ENCODE measurements around the gene ACSL1.
A peak's percentile ranks its signal among the peaks of the same experiment; 100 is the strongest.

ACSL1 gene

DNA sequence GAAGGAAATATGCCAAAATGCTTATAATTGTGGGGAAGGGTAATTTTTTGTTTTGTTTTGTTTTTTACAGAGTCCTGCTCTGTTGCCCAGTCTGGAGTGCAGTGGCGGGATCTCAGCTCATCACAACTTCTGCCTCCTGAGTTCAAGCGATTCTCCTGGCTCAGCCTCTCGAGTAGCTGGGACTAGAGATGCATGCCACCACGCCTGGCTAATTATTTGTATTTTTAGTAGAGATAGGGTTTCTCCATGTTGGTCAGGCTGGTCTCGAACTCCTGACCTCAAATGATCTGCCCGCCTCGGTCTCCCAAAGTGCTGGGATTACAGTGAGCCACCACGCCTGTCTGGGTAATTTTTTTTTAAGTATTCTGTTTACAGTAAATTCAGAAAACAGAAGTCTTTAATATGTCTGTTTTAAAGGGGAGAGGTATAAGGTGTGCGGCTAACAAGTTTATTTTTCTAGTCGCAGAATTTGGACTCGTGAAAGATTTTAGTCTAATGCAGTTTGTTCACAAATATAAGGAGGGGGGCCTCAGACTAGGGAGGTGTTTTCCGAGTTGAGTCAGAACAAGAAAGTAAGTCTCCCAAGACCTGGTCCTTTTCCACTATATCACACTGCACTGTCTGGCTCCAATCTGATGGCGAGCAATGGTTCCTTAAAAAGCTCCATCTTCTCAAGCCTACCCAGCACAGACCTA, 1.5 kb downstream of the ACSL1 start:
- no peaks in the 10 kb centered on the region for H3K27me3 Mint-ChIP-seq
- no peaks in the 10 kb centered on the region for H3K9me3 Mint-ChIP-seq
- H3K4me1 Mint-ChIP-seq: peaks cover 45% of the 10 kb centered on the region
- ATAC-seq: no peak
- peak in 1 of 2 donors; percentile 19 for DNase-seq
- peak overlapping the region; percentile 81 to 90 for H3K4me3 Mint-ChIP-seq
- peak overlapping the region; percentile 9 to 87 for H3K27ac Mint-ChIP-seq

DNA sequence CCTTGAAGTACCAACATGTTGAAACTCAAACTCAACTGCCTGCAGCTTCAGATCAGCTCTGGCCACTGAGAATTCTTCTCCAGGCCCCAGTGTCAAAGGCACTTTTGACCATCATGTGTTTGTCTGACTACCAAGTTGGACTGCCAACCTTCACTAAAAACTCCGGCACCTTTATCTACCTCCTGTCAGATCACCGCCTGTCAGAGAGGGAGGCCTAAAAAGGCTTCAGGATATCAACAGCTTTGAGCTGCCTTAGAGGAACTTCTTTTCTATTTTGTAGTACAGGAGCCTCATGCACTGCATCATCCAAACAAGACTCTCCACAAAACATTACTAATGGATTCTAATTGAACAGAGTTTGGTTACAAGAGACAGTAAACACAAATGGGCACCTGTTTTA, 2.8 kb downstream of the ACSL1 start:
- Mint-ChIP-seq H3K4me3 (peak overlapping the region in 1 of 2 donors; percentile 90), H3K4me1 (peaks cover 54% of the 10 kb centered on the region), H3K27me3 (no peaks in the 10 kb centered on the region), H3K9me3 (no peaks in the 10 kb centered on the region), H3K27ac (peak overlapping the region in 1 of 2 donors; percentile 54)
- no peak for DNase-seq
- no peak for ATAC-seq

DNA sequence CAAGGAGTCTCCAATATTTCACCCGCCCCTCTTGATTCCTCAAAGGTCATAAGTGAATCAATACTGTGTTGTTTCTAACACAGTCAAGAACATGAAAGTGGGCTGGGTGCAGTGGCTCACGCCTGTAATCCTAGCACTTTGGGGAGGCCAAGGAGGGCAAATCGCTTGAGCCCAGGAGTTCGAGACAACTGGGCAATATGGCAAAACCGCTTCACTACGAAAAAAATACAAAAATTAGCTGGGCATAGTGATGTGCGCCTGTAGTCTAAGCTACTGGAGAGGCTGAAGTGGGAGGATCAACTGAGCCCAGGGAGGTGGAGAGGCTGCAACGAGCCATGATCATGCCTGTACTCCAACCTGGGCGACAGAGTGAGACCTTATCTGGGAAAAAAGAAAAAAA, 3.4 kb downstream of the ACSL1 start:
- Mint-ChIP-seq H3K4me3 (no peak overlapping the region), H3K27ac (no peak overlapping the region), H3K4me1 (peaks cover 59% of the 10 kb centered on the region), H3K27me3 (no peaks in the 10 kb centered on the region), H3K9me3 (no peaks in the 10 kb centered on the region)
- DNase-seq (no peak), ATAC-seq (no peak)

DNA sequence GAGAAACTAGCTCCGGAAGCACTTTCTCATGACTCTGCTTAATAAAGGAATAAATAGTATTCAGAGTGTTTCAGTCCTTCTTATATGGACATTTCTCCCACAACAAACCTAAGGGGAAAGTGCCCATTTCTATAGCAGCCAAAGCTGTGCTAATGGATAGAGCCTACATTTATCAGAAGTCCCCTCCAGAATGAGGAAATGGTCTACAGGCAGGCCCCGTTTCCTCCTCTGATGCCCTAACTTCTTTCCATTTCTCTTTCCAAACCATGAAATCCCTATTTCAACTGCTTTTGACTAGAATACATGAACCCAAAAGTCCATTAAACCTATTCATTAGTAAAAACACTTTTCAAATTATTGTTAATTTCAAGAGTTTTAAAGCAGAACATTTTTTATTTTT, 4.5 kb downstream of the ACSL1 start:
- H3K4me1 Mint-ChIP-seq: peaks cover 56% of the 10 kb centered on the region
- no peak overlapping the region for H3K27ac Mint-ChIP-seq
- DNase-seq (no peak), ATAC-seq (no peak)
- H3K9me3 Mint-ChIP-seq: no peaks in the 10 kb centered on the region
- H3K4me3 Mint-ChIP-seq: no peak overlapping the region
- no peaks in the 10 kb centered on the region for H3K27me3 Mint-ChIP-seq

DNA sequence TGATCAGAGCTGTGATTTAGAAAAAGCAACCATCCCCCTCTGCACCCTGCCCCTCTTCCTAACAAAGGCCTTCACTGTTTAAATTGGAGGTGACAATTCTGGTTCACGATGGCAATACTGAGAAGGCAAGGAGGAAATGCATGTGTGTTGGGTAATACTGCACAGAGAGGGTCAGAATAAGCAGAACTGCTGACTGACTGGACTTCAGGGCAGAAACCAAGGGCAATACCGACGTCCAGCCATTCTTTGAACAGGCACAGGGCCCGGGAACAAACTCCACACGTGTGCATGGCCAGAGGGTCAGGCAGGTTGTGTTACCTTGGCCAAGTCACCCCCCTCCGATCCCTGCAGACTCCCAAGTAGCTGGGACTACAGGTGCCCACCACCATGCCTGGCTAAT, 6.0 kb downstream of the ACSL1 start:
- no peaks in the 10 kb centered on the region for H3K27me3 Mint-ChIP-seq
- ATAC-seq (no peak), DNase-seq (no peak)
- H3K4me3 Mint-ChIP-seq: no peak overlapping the region
- no peak overlapping the region for H3K27ac Mint-ChIP-seq
- peaks cover 64% of the 10 kb centered on the region for H3K4me1 Mint-ChIP-seq
- H3K9me3 Mint-ChIP-seq: no peaks in the 10 kb centered on the region

GRCh38 chr4:184818216-184818564, 7.6 kb downstream of the ACSL1 start:
- Mint-ChIP-seq H3K9me3 (no peaks in the 10 kb centered on the region), H3K4me3 (peak overlapping the region in 1 of 2 donors; percentile 36), H3K4me1 (peaks cover 52% of the 10 kb centered on the region), H3K27me3 (no peaks in the 10 kb centered on the region), H3K27ac (no peak overlapping the region)
- no peak for DNase-seq
- peak; percentile 72 for ATAC-seq

GRCh38 chr4:184817494-184818215, 8.1 kb downstream of the ACSL1 start:
- DNase-seq (no peak), ATAC-seq (peak; percentile 11)
- Mint-ChIP-seq H3K9me3 (no peaks in the 10 kb centered on the region), H3K27ac (no peak overlapping the region), H3K4me1 (peaks cover 47% of the 10 kb centered on the region), H3K27me3 (no peaks in the 10 kb centered on the region), H3K4me3 (peak overlapping the region in 1 of 2 donors; percentile 36)

- Mint-ChIP-seq H3K27ac (no peak overlapping the region), H3K4me1 (peaks cover 41% of the 10 kb centered on the region), H3K4me3 (no peak overlapping the region), H3K27me3 (no peaks in the 10 kb centered on the region), H3K9me3 (no peaks in the 10 kb centered on the region)
- ATAC-seq (no peak), DNase-seq (no peak)
These were observed 8.8 kb downstream of the ACSL1 start for GRCh38 chr4:184816962-184817361.

DNA sequence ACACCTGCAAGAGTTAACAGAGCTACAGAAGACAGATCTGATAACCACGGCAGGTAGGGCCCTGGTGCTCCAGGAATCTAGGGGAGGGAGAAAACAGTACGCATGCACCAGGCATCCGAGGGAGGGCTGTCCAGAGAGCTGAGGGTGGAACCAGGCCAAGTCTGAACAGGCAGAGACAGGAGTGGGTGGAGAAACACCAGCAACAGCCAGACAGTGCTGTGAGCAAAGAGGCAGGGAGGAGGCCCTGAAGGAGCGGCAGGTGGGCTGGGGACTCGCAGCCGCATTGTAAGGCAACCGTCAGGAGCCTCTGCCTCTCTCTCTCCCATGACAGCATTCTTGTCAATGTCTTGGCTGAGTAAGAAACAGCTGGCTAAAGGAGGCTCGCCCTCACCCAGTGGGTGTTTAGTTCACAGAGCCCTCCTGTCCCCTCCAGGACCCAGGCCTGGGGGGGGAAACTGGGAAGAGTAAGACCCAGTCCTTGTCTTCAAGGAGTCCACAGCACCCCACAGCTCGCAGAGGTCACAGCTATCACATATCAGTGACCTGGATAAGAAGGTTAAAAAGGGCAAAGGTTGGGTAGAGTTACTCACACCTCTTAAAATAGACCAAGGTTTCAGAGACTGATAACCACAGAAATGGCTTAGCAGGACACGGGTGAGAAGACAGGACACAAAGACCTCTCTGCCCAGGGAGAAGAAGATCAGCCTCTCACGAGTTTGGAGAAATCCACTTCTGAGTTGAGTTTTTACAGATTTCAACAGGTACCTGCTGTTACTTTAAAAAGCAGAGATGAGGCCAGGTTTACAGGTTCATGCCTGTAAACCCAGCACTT, 10.5 kb downstream of the ACSL1 start:
- peak overlapping the region in 1 of 2 donors; percentile 41 for H3K4me3 Mint-ChIP-seq
- peaks cover 47% of the 10 kb centered on the region for H3K4me1 Mint-ChIP-seq
- peak overlapping the region in 1 of 2 donors; percentile 10 for H3K27ac Mint-ChIP-seq
- no peak for DNase-seq
- H3K9me3 Mint-ChIP-seq: no peaks in the 10 kb centered on the region
- no peaks in the 10 kb centered on the region for H3K27me3 Mint-ChIP-seq
- peak; percentile 49 for ATAC-seq

- Mint-ChIP-seq H3K27ac (peak overlapping the region in 1 of 2 donors; percentile 28), H3K4me1 (peaks cover 47% of the 10 kb centered on the region), H3K27me3 (no peaks in the 10 kb centered on the region), H3K4me3 (peak overlapping the region in 1 of 2 donors; percentile 41), H3K9me3 (no peaks in the 10 kb centered on the region)
- DNase-seq (no peak), ATAC-seq (no peak)
These were observed 11.1 kb downstream of the ACSL1 start for GRCh38 chr4:184814686-184815045.

GRCh38 chr4:184812651-184813181, 13.1 kb downstream of the ACSL1 start:
- DNase-seq (no peak), ATAC-seq (no peak)
- Mint-ChIP-seq H3K27me3 (no peaks in the 10 kb centered on the region), H3K4me3 (no peak overlapping the region), H3K4me1 (peaks cover 35% of the 10 kb centered on the region), H3K27ac (no peak overlapping the region), H3K9me3 (no peaks in the 10 kb centered on the region)

DNA sequence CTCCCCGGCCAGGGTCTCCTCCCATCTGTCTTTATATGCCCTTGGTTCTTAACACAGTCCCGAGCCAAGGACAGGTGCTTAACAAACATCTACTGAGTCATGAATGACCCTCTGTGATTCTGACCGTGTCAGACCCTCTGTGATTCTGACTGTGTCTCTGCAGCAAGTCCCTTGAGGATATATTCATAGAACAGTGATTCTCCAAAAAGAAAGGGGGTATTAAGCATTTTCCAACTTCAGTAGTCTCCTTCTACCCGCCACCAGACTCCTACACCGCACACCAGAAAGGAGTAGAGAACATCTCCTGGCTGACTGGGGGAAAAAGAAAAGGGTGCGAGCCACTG, 13.6 kb downstream of the ACSL1 start:
- H3K27me3 Mint-ChIP-seq: no peaks in the 10 kb centered on the region
- no peak for ATAC-seq
- no peak overlapping the region for H3K4me3 Mint-ChIP-seq
- no peak for DNase-seq
- H3K9me3 Mint-ChIP-seq: no peaks in the 10 kb centered on the region
- H3K4me1 Mint-ChIP-seq: peaks cover 29% of the 10 kb centered on the region
- peak overlapping the region in 1 of 2 donors; percentile 0 for H3K27ac Mint-ChIP-seq

GRCh38 chr4:184811526-184812198, 14.1 kb downstream of the ACSL1 start:
- no peaks in the 10 kb centered on the region for H3K9me3 Mint-ChIP-seq
- H3K27ac Mint-ChIP-seq: no peak overlapping the region
- no peak overlapping the region for H3K4me3 Mint-ChIP-seq
- H3K4me1 Mint-ChIP-seq: peaks cover 24% of the 10 kb centered on the region
- H3K27me3 Mint-ChIP-seq: no peaks in the 10 kb centered on the region
- DNase-seq: no peak
- ATAC-seq: no peak

DNA sequence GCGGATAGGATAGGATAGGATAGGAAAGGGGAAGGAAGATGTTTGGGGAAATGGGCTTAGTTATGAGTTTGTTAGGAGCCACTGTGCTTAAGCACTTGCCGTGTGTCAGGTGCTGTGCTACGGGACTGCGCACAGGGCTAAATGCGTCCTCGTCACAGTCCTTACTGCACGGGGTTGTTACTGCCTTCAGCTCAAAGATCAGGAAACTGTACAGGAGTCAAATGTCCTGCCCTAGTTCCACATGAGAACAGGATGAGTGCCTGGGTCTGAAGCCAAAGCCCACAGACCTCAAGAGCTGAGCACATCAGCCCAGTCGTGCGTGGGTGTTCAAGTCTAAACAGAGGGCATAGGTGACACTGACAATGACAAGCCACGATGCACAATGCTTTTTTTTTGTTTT, 15.0 kb downstream of the ACSL1 start:
- peaks cover 19% of the 10 kb centered on the region for H3K4me1 Mint-ChIP-seq
- no peaks in the 10 kb centered on the region for H3K9me3 Mint-ChIP-seq
- DNase-seq (no peak), ATAC-seq (peak; percentile 56)
- no peaks in the 10 kb centered on the region for H3K27me3 Mint-ChIP-seq
- no peak overlapping the region for H3K27ac Mint-ChIP-seq
- no peak overlapping the region for H3K4me3 Mint-ChIP-seq

GRCh38 chr4:184808713-184809050, 17.1 kb downstream of the ACSL1 start:
- ATAC-seq (no peak), DNase-seq (no peak)
- Mint-ChIP-seq H3K27me3 (no peaks in the 10 kb centered on the region), H3K4me1 (peaks cover 5% of the 10 kb centered on the region), H3K27ac (no peak overlapping the region), H3K4me3 (no peak overlapping the region), H3K9me3 (no peaks in the 10 kb centered on the region)
